Measurements from ENCODE around the gene LRRC75A. TPM values are rescaled to one million over a fixed set of nuclear protein-coding genes. Genes with fewer than 3 reads are reported as not detected.

The LRRC75A gene
- total RNA-seq, 1 experiment from 2014 or later, result 10.1 TPM

DNA sequence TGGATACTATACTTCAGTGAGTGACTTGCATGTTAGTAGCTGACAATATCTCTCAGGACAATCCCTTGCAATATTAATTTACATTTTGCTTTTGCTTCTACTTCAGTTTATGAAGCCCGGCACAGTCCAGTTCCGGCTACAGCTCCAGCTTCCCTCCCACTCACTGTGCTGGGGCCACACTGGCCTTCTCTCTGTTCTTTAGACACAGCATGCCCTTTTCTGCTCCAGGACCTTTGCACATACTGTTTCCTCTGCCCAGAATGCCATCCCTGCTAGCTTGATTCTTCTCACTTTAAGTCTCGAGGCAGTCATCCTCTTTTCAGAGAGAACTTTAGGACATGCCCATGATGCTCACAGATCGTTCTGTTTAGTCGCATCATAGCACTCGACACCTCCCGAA lies 25.5 kb upstream of the LRRC75A start:
- Mint-ChIP-seq H3K4me3 (no peak overlapping the region), H3K27me3 (ENCODE audit: low read depth) (peaks cover 42% of the 10 kb centered on the region), H3K36me3 (ENCODE audit: insufficient read depth in 1 of 3, low read depth in 3 of 3) (peaks cover 0 to 3% (median 0%) of the 10 kb centered on the region in 3 experiments; a peak in 2 of 7 replicates), H3K9me3 (no peaks in the 10 kb centered on the region), H3K4me1 (peaks cover 19 to 20% of the 10 kb centered on the region in 2 experiments), H3K27ac (no peak overlapping the region)
- Histone ChIP-seq H3K18ac (ENCODE audit: insufficient read length, low read depth, low read length) (no peak overlapping the region), H3T11ph (ENCODE audit: low read length) (no peak overlapping the region), H3K27ac (ENCODE audit: insufficient read length, low read depth, low read length) (no peak overlapping the region), H3K23me2 (ENCODE audit: insufficient read length, low read depth, low read length, poor library complexity, severe bottlenecking) (no peaks in the 10 kb centered on the region), H3K23ac (ENCODE audit: insufficient read length, low read depth, low read length) (no peak overlapping the region), H3K56ac (ENCODE audit: insufficient read length, low read depth, low read length) (no peak overlapping the region), H4K91ac (ENCODE audit: insufficient read length, low read depth, low read length) (no peak overlapping the region), H3K14ac (ENCODE audit: insufficient read depth, low read length) (no peak overlapping the region), H2BK12ac (ENCODE audit: insufficient read length, low read depth, low read length) (no peak overlapping the region), H4K20me1 (ENCODE audit: control insufficient read depth, insufficient read depth, insufficient read length) (no peaks in the 10 kb centered on the region), H3K9me3 (ENCODE audit: control insufficient read depth, low read depth, low read length) (no peaks in the 10 kb centered on the region), H3K4ac (ENCODE audit: low read depth, low read length) (no peak overlapping the region), H3K4me2 (ENCODE audit: insufficient read depth, insufficient read length, low read length) (no peak overlapping the region), H2BK15ac (ENCODE audit: low read depth, low read length) (no peak overlapping the region), H2BK20ac (ENCODE audit: low read depth, low read length, poor library complexity, severe bottlenecking) (no peak overlapping the region), H2AFZ (ENCODE audit: low read length) (no peak overlapping the region), H4K8ac (replicated peaks; ENCODE audit: insufficient read length, low read depth, low read length) (no peak overlapping the region), H2BK5ac (ENCODE audit: insufficient read length, low read length) (no peak overlapping the region), H3K4me1 (ENCODE audit: insufficient read depth, low read length) (peaks cover 3% of the 10 kb centered on the region; the same call in 1 of the 2 replicates), H3K9ac (ENCODE audit: extremely low read depth, insufficient read length, low read length) (no peak overlapping the region), H4K5ac (ENCODE audit: insufficient read length, low read depth, low read length) (no peak overlapping the region), H2BK120ac (ENCODE audit: low read depth, low read length, poor library complexity, severe bottlenecking) (no peak overlapping the region), H2AK5ac (ENCODE audit: insufficient read length, low read length) (no peak overlapping the region), H3K27me3 (ENCODE audit: insufficient read depth, low read length) (no peaks in the 10 kb centered on the region; the same call in 1 of the 2 replicates), H3K79me2 (ENCODE audit: insufficient read depth, low read length) (no peaks in the 10 kb centered on the region), H3K79me1 (ENCODE audit: insufficient read depth, low read depth, low read length, poor library complexity, severe bottlenecking) (no peaks in the 10 kb centered on the region)
- no peak for DNase-seq
- TF ChIP-seq, protein P1, sequence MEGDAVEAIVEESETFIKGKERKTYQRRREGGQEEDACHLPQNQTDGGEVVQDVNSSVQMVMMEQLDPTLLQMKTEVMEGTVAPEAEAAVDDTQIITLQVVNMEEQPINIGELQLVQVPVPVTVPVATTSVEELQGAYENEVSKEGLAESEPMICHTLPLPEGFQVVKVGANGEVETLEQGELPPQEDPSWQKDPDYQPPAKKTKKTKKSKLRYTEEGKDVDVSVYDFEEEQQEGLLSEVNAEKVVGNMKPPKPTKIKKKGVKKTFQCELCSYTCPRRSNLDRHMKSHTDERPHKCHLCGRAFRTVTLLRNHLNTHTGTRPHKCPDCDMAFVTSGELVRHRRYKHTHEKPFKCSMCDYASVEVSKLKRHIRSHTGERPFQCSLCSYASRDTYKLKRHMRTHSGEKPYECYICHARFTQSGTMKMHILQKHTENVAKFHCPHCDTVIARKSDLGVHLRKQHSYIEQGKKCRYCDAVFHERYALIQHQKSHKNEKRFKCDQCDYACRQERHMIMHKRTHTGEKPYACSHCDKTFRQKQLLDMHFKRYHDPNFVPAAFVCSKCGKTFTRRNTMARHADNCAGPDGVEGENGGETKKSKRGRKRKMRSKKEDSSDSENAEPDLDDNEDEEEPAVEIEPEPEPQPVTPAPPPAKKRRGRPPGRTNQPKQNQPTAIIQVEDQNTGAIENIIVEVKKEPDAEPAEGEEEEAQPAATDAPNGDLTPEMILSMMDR (conservative IDR thresholded peaks at IDR 0.05), result no peak
- no CpG with 5 or more reads among the region's 7 CpGs for WGBS (ENCODE audit: extremely low coverage, insufficient read length, low lambda C conversion rate)
